ENCODE results near the gene RPTN.

DNA sequence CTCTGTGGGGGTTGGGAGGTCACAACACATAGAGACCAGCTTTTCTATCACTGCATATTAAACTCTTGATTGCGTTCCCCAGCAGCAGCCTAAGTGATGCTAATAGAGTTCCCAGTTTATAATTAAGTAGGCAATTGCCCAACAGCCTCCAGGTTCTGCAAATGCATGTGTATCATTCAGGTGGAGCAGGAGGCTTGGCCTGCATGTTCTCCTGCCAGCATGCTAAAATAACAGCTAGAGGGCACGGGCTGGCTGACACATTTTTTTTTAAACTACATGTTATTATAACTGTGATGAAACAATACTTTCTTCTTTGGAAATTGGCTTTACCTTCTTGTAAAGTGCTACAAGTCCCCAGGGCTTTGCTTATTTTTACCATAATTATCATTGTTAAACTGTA is 54.2 kb downstream of the RPTN start:
- no peak for TF ChIP-seq YY1 (IDR thresholded peaks at IDR 0.05; ENCODE audit: insufficient read depth, insufficient read length)
- no peak for TF ChIP-seq SUZ12 (IDR thresholded peaks at IDR 0.05; ENCODE audit: extremely low read depth, insufficient read depth, insufficient read length)
- no peak for TF ChIP-seq ZNF274 (IDR thresholded peaks at IDR 0.05; ENCODE audit: low read depth, low read length)

Data from NT2/D1 (cell line).